C4-2B (cell line): ENCODE results near the gene QSOX1.

Experiments used
- CTCF ChIP-seq: fragments of 450-650 bp; conservative IDR thresholded peaks from 2 replicates; pipeline ENCODE4 v1.5.1; 2017; ENCODE audit warnings: mild to moderate bottlenecking
- ZFX ChIP-seq: fragments of 450-650 bp; IDR thresholded peaks from 2 replicates; pipeline ENCODE4 v1.6.1; 2017

- TF ChIP-seq CTCF (peak; percentile 98), ZFX (no peak)
These were observed 24.0 kb downstream of the QSOX1 start for GRCh38 chr1:180178511-180179161.
